ENCODE measurements around the gene ECEL1. TPM values are rescaled to one million over a fixed set of nuclear protein-coding genes. Genes with fewer than 3 reads are reported as not detected.
"Not testable (repeated sequence)": the region's sequence is repeated elsewhere in the genome, so short reads cannot be mapped to it uniquely, and the experiment has no call there.

The ECEL1 gene
- total and polyA plus RNA-seq, 8 donors = 0.10 to 0.64 (median 0.39) TPM

GRCh38 chr2:232533944-232534710 lies 46.5 kb upstream of the ECEL1 start:
- intact Hi-C loops (cut with DNase I) = no loop called here
- H3K9me3 ChIP-seq = peaks cover 0 to 6% of the 10 kb centered on the region in 2 donors
- H3K36me3 ChIP-seq = no peaks in the 10 kb centered on the region
- H3K27me3 ChIP-seq = peaks cover 0 to 61% of the 10 kb centered on the region in 2 donors
- ATAC-seq (no peak), DNase-seq (peak in 2 of 4 donors; percentile 25)
- no peak overlapping the region for H3K4me3 ChIP-seq
- no peak overlapping the region for H3K27ac ChIP-seq
- H3K4me1 ChIP-seq = peaks cover 0 to 4% of the 10 kb centered on the region in 2 donors
- TF ChIP-seq CTCF (IDR thresholded peaks at IDR 0.05) = no peak

- H3K27ac ChIP-seq; H3K9me3 ChIP-seq; H3K4me3 ChIP-seq; H3K36me3 ChIP-seq; intact Hi-C loops (cut with DNase I); H3K4me1 ChIP-seq; ATAC-seq: not testable (repeated sequence)
- peak in 1 of 4 donors; percentile 45 for DNase-seq
- H3K27me3 ChIP-seq = peaks cover 0 to 59% of the 10 kb centered on the region in 2 donors
Measured at GRCh38 chr2:232532821-232533220, 45.2 kb upstream of the ECEL1 start.

GRCh38 chr2:232532419-232532818 lies 44.8 kb upstream of the ECEL1 start:
- ATAC-seq = no peak
- intact Hi-C loops (cut with DNase I) = no loop called here
- Histone ChIP-seq H3K36me3 (no peaks in the 10 kb centered on the region), H3K27me3 (peaks cover 0 to 59% of the 10 kb centered on the region in 2 donors), H3K4me3 (no peak overlapping the region), H3K4me1 (no peaks in the 10 kb centered on the region), H3K27ac (no peak overlapping the region), H3K9me3 (peaks cover 0 to 6% of the 10 kb centered on the region in 2 donors)
- no peak for TF ChIP-seq CTCF (IDR thresholded peaks at IDR 0.05)
- peak in 1 of 4 donors; percentile 21 for DNase-seq

DNA sequence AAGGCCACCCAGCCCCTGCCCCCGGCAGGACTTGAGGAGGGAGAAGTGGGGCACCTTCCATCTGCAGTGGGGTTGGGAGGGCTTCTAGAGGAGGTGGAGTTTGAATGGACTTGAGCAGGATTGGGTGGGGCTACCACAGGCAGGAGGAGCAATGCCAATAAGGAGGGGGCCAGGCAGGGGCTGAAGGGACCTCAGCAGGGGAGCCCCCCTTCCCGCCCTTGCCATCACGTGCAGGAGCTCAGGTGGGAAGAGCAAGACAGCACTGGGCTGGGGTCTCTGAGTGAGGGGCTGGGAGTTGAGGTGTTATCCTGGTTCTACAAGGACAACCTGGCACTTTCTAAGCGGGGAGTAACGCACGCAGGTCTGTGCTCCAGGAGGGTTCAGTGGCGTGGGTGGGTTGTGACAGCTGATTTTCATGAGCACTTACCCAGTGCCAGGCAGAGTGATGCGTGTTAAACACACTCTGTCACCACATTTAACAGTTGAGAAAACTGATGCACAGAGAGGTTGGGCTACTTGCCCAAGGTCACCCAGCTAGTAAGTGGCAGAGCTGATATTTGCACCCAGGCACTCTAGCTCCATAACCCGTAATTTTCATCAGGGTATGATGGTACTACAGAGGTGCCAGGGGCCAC lies 43.1 kb upstream of the ECEL1 start:
- H3K4me1 ChIP-seq = no peaks in the 10 kb centered on the region
- DNase-seq = peak in 1 of 4 donors; percentile 37
- H3K4me3 ChIP-seq = no peak overlapping the region
- no peaks in the 10 kb centered on the region for H3K9me3 ChIP-seq
- no peak for ATAC-seq
- intact Hi-C loops (cut with DNase I) = no loop called here
- peaks cover 5 to 64% of the 10 kb centered on the region in 2 donors for H3K27me3 ChIP-seq
- no peaks in the 10 kb centered on the region for H3K36me3 ChIP-seq
- TF ChIP-seq CTCF (IDR thresholded peaks at IDR 0.05) = no peak
- H3K27ac ChIP-seq = no peak overlapping the region

- intact Hi-C loops (cut with DNase I) = loop anchor here in 1 of 2 donors (10.0 kb wide), 1 partner anchor 625 kb away; no protein-coding TSS in a partner anchor
- DNase-seq (peak in 1 of 4 donors; percentile 61), ATAC-seq (no peak)
Measured at GRCh38 chr2:232529806-232530547, 42.3 kb upstream of the ECEL1 start.

More at GRCh38 chr2:232529806-232530547, 42.3 kb upstream of the ECEL1 start:
- H3K9me3 ChIP-seq = no peaks in the 10 kb centered on the region
- H3K27ac ChIP-seq = no peak overlapping the region
- no peak overlapping the region for H3K4me3 ChIP-seq
- no peak for TF ChIP-seq CTCF (IDR thresholded peaks at IDR 0.05)
- H3K27me3 ChIP-seq = peaks cover 11 to 64% of the 10 kb centered on the region in 2 donors
- H3K4me1 ChIP-seq = no peaks in the 10 kb centered on the region
- no peaks in the 10 kb centered on the region for H3K36me3 ChIP-seq

Data from left lung (tissue), 10 donors.